HCEC 1CT (cell line): ENCODE measurements around the gene RPL10A.

ENCODE experiments used
- DNase-seq: peaks from one replicate; pipeline ENCODE4 v3.0.0-alpha.2; 2017

RPL10A gene

DNA sequence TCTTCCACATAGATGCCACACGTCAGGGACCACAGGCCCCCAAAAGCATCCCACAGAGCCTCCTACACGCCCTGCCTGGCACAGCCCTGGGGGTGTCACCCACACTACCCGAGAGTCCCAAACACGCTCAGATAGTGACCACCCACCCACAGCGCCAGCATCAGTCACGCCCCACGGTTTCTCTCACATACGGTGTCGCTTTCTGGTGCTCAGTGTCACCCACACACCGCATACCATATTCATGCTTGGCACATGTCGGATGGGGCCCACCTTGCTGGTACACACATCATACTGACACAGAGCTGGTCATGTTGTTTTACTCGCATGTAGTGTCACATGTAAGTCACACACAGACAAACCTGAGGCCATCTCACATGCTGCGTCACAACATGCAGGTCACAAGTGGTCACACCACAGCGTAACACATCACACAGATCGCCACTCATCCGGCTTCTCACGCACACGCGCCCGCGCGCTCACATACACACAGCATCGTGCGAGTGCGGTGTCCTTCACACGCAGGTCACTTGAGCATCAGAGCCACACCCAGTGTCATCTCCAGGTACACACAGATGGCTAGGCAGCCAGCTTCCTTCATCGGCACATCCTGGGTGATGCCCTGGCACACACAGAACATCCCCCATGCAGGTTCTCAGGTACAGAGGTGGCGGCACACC, 25.2 kb downstream of the RPL10A start:
- no peak for DNase-seq

DNA sequence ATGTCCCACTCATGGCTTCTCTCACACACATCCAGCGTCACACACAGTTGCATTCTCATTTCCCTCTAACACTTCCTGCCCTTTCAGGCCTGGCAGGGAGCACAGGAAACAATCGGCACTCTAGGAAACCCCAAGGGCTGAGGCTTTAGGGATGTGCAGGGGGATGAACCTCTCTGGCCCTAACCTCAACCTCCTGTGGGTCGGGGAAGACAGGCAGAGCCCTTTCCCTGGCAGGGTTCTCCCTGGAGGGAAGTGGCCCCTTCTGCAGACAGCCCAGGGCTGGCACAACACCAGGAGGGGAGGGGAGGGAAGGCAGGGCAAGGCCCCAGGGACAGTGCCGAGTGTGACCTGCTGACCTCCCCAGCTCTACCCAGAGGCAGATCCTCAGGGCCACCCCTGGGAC, 26.0 kb downstream of the RPL10A start:
- peak; percentile 47 for DNase-seq

DNA sequence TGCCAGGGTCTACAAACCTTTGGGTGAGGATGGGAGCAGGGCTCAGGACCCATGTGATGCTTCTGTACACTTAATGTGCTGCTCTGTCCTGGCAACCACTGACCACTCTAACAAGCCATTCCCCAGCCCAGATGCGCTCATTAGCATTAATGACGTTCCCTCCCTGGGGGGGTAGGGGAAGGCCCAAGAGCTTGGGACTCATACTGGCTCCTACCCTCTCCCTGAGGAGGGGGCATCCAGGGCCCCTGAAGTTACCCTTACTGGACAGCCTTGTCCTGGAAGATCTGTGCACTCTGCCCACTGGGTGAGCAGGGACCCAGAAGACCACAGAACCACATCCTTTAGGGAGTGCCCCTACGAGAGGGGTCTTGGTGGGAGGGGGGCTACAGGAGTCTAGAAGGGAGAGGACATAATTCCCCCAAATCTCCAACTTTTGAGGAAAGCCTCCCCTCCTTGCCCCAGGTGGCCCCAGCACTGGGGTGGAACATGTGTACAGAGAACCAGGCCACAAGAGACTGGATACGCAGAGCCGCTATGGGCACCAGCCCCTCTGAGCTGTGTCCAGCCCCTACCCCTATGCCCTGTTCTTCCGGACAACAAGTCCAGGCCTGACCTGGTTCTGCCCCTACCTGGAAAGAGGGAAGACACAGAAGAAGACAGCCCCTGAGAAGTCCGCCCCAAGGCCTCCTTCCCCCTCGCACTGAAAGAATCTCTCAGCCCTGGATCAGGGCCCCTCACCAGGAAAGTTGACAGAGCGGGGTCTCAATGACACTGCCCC, 27.2 kb downstream of the RPL10A start:
- DNase-seq: peak; percentile 46

DNA sequence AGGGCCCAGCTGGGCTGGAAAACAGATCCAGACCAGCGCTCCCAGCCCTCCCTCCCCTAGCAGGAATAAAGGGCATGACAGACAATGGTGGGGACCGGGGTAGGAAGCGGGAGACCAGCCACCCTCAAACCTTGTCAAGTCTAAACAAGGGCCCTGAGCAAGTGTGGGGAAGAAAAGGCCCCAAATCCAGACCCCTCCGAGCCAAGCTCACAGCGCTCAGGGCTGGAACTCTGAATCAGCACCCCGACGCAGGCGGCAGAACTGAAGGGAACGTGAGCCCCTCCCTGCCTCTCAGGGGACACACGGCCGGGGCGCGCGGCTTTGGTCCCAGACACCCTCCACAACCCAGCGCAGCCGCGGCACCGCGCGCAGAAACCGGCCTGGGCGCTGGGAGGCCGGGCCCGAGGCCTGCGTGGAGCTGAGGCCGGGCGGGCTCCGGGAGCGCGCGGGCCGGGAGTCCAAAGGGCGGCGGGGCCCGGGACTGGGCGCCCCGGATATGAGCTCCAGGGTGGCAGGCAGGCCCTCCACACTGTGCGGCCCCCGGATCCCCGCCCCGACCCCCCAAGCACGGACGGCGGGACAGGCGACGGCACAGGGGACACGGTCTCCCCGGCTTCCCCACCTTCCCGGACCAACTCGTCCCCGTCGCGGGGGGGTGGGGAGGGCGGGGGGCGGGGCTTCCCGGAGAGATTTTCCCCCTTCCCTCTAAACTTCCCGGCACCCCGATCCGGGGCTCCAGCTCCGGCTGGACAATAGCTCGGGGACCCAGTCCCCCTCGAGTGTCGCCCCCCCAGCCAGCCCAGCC, 28.0 kb downstream of the RPL10A start:
- DNase-seq: peak; percentile 29

DNA sequence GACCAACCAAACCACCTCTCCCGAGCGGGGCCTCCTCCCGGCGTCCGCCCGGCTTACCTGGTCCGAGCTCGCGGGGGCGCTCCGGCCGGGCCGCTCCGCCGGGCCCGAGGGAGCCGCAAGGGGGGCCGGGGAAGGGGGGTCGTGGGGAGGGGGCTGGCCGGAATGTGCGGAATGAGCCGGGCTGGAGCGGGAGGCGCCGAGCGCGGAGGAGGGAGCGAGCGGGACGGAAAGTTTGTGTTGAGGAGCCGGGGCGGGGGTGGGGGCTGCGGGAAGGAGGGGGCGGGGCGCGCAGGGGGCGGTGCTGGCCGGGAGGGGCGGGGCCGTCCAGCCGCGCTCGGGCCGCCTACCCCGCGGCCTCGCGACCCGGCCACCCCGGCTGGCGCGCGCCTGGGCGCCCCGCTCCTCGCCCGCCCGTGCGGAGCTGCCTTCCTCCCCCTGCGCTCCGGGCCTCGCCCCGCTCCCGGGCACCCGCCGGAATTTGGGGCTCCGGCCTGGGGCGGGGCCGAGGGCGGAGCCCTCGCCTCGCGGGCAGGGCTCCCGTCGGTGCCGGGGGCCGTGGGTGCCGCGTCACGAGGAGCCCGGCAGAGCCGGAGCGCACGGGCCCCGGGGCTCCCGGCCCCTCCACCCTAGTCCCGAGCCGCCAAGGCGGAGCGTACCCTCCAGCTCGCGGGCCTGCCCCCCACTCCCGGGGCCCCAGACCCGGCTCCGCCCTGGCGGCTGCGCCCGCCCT, 28.8 kb downstream of the RPL10A start, which contains the start of gene TEAD3:
Gene TEAD3, minus strand, starts transcription at position 239 of the 730 bp plus-strand sequence.
- peak; percentile 94 for DNase-seq

DNA sequence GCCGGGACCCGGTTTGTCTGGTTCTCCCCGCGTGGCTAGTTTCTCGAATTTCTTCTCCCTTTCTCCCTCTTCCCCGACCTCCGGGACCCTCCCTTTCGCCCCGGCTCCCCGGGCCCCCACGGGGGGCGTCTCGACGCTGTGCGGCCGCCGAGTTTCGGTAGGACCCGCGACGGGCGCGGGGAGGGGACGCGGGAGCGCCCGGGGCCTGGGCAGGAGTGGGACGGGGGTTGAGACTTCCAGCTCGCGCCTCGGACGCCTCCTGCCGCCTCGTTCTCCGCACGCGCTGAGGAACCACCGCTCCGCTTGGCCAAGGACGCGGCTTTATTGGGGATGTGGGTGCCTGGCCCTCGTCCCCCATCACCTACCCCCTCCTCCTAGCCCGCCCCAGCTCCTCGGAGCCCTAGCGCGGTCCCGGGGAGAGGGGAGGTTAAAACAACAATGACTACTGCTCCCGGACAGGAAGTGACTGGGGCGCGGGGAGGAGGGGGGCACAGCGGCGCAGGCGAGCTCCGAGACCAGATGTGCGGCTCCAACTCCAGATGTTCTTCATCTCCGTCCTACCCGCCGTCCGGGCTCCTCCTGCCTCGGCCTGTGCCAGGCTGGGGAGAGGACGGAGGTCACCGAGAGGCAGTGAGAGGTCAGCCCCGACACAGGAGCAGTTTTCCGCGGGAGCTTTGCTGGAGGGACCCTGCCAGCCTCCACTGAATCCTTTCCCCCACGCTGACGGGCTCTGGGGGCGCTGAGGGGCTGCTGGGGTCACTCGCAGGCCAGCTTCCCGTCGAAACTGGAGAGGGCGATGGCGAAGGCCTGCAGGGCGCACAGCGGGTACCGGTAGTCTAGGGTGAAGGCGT, 29.6 kb downstream of the RPL10A start:
- peak; percentile 98 for DNase-seq

DNA sequence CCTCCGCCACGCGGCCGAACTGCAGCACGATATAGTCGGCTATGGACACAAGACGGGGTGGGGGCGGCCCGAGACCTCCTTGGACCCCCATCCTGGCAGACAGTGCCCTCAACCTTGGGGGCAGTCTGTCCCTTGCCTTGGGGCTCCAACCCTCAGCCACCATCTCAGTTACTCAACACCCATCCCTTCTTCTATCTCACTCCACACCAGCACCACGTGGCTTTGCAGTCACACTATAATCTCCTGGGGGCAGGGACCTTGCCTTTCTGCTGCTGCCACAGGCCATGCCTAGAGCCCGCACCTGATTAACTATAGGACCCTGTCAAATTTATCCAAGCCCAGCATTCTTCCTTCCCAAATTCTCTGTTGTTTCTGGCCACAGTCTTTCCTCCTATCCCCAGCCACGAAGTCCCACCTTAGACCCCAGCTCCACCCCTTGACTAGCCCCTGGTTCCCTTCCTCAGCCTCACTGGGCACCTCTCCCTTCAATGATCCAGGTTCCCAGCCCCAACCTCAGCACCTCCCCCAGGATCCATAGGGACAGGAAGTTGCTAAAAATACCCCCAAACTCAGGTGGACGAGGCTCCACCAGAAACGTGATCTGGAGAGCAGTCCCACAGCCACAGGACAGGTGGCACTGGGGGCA, 30.3 kb downstream of the RPL10A start:
- peak; percentile 47 for DNase-seq

DNA sequence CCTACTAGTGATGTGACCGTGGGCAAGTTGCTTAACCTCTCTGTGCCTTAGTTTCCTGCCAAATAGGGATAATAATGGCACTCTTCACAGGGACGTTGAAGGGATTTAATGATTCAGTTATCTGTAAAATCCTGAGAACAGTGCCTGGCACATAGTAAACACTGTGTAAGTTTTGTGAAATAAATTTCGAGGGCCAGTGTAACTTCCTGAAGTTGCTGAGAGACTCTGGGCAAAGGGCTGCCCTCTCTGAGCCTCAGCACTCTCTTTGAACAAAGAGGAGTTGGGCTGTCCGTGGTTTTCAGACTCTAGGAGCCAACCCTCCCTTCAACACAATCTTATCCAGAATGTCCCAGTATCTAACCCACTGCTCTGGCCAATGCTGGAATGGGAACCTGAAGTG, 31.2 kb downstream of the RPL10A start:
- DNase-seq: no peak

DNA sequence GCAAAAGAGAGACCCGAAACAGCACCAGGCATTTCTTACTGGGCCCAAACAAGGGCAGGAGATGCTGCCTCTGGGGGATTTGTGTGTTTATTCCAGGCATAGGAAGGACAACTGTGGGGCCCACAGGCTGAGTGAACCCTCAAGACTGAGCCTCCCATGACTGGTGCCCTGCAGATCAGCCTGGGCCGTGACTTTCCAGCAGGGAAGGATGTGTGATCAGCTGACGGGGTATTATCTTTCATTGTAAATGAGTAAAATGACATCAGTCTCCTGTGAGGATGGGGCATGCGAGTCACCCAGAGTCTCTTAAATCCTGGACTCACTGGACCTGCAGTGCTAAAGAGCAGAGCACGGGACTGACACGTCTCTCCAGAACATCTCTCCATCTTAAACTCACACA, 32.6 kb downstream of the RPL10A start:
- DNase-seq: peak; percentile 73

DNA sequence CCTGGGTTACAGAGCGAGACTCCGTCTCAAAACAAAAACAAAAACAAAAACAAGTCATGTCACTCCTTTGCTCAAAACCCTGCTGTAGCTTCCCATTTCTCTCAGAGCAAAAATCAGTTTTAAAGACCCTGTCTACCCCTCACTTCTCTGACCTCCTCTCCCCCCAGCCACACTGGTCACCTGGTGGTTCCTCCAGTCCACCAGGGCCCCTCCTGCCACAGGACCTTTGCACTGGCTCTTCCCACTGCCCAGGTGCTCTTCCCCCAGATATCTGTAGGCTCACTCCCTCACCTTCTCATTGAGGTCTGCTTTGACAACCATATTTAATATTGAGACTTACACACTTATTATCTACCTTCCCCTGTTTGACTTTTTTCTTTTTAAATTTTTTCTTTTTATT, 33.6 kb downstream of the RPL10A start:
- DNase-seq: no peak

DNA sequence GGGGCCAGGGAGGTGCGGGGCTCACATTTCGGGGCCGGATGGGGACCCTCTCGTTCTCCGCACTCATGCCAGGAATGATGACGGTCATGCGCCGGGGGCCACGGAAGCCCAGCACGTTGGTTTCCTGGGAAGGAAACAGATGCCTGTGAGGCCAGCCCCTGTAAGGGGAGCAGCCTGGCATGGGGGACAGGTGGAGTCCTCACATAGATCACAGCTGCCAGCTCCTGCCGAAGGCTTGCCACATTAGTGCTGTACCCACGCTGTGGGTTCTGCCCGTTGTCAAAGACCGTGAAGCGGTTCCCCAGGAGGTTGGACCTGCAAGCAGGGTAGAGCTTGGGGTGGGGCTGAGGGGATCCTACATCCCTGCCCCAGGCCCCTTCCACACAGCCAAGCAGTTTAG, 35.3 kb downstream of the RPL10A start:
- no peak for DNase-seq

DNA sequence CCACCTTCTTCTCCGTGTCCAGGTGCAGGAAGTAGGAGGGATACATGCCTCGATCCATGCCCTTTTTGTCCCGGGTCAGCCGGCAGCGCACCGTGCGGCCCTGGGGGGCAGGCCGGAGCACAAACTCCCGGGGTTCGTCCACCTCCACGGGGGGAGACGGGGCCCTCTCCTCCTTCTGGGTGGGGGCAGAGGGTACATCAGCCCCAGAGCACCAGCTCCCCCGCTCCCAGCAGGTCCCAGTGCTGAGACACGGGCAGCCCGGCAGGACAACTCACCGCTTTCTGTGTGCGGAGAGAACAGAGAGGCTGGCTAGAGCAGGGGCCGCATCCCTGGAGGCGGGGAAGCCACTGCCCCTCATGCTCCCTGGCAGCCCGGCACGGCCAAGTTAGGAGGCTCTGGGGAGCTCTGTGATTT, 37.8 kb downstream of the RPL10A start:
- DNase-seq: no peak

DNA sequence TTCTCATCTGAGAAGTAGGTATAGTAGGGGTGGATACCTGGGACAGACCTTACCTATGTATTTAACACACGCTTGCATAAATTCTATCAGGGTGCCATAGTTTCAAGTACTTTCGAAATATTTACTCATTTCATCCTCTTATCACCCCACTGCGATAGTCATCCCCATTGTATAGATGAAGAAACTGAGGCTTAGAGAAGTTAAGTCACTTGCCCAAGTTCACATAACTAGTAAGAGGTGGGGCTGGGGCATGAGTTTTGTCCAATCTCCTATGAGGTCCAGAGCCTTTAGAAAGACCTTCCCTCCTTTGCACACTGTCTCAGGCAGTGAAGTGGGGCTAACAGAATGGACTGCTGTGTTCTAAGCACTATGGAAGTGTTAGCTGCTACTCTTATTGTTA, 38.3 kb downstream of the RPL10A start:
- no peak for DNase-seq

DNA sequence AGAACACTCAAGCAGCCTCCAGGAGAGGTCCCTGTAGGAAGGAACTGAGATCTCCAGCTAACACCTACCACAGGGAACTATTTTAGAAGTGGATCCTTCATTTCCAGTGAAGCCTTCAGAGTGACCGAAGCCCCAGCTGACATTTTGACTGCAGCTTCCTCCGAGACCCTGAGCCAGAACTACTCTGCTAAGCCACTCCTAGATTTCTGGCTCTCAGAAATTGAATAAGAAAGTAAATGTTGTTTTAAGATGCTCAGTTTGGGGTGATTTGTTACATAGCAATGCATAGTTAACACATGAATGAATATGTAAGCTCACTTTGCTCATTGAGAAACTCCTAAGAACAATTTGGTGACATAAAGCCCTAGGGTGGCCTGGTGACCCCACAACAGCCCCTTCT, 39.0 kb downstream of the RPL10A start:
- DNase-seq: no peak

DNA sequence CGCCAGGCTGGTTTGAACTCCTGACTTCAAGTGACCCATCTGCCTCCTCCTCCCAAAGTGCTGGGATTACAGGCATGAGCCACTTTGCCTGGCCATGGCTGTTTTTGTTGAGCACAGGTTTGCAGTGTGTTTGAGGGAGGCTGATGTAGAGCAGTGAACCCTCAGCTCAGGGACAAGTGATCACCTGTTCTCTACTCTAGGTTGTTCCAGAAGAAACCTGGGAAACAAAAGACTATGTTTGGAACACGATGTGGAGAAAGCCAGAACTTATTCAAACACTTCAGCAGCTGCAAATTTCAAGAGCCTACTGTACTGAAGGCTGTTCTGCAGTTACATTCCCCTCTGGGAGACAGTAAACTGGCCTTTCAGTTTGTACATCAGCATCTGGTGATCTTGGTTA, 39.8 kb downstream of the RPL10A start:
- DNase-seq: no peak

DNA sequence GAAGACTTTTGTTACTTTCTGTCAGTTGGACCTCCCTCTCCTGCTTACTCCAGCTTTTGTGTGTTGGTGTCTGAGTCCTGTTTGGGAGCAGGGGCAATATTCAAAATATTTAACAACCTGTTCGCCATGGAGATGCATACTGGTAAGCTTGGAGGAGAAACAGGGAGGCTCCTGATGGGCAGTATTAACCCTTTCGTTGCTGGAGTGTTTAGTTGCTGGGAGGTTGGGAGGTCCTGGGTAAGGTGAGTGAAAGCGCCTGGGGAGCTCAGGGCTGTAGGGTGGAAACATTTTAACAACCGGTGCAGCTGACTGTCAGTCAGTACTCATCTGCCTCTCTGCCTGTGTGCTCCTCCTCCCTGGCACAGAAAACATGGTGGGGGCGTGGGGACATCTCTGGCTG, 40.3 kb downstream of the RPL10A start:
- no peak for DNase-seq

DNA sequence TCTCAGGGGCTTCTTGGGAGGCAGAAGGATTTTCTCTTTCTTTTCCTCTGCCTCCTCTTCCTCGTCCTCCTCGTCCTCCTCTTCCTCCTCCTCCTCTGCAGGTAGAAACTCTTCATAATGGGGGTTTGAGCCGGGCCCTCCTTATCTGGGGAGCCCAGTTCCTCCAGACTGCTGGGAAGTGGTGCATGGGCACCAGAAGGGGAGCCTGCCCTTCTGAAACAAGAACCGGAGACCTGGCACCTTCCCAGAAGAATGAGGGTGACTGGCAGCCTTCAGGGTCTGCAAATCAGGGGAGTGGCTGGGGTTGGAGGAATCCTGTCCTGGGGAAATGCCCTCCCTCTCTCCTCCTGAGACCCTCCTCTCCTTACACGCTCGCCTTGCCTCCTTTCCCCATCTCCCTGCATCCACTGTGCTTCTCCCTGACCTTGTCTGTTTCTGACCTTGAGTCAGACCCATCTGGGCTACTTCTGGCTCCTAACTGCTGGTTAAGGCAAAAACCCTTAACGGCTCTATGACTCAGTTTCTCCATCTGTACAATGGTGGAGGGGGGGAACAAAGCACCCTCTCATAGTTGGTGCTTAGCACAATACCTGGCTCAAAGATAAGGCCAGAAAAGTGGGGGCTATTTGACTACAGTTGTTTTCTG, 42.8 kb downstream of the RPL10A start:
- no peak for DNase-seq

DNA sequence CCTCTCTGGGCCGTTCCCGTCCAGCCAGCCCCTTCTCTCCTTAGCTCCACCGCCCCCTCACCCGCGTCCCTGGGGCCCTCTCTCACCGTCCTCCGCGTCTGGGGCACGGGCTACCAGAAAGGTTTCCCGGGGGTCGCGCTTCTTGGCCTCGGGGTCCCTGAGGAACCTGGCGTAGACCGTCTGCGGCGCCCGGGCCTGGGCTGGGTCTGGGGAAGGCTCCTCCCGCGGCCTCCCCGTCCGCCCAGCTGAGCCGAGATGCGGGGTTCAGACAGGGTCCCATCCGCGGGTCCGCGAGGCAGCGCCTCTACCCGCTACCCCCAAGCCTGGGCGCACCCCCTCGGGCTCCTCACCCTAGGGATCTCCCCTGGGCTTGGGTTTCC, 43.4 kb downstream of the RPL10A start:
- DNase-seq: no peak

DNA sequence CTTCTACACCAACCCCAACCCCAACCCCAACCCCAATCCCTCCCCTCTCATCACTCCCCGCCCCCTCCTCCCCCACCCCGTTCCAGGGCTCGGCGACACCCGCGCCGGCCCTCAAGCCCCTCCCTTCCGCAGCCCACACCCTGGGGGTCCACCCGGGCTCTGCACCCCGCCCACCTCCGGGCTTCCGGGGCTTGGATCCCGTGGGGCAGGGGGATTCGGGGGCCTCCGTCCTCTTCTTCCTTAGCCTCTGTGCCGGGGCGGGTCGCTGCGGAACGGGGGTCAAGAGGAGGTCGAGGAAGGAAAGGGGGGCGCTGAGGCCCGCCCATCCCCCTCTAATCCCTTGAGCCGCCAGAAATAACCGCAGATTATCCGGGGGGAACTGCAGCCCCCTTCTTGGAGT, 43.8 kb downstream of the RPL10A start:
- no peak for DNase-seq

DNA sequence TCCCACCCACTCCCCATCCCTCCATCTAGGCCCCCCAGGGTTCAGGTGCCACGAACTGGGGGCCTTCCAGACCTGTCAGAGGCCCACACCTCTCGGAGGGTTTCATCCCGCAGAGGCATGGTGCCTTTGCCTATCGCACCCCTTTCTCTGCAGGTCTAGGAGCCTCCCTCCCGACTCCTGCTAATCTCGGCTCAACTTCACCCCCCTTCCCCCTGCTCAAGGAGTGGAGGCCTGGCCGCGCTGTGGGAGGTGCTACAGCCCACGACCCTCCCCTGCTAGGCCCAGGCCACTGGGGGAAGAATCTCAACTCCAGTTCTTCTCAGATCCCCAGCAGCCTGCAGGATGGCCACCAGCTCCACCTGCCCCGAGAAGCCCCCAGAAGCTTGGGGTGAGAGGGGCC, 44.5 kb downstream of the RPL10A start, which contains the start of gene TULP1:
Gene TULP1, minus strand, starts transcription at position 157 of the 400 bp plus-strand sequence. Its CDS starts 38 bp downstream, at position 119.
- no peak for DNase-seq

DNA sequence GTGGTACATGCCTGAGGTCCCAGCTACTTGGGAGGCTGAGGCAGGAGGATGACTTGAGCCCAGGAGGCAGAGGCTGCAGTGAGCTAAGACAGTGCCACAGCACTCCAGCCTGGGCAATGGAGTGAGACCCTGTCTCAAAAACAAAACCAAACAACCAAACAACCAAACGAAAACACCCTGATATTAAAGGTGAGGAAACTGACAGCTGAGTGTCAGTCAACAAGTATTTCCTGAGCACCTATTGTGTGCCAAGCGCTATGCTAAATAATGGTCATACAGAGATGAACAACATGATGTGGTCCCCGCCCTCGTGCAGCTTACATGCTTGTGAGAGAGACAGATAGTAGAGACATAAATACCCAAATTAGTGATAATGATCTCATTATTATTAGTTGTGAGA, 46.4 kb downstream of the RPL10A start:
- no peak for DNase-seq
